Activated CD4-positive, alpha-beta T cell treated with anti-CD3 and anti-CD28 coated beads for 36 hours (primary cell): ENCODE data around the gene MRPL10. TPM values are rescaled to one million over a fixed set of nuclear protein-coding genes. Genes with fewer than 3 reads are reported as not detected.

Experiments
- ATAC-seq: fragments of 200-7000 bp; cut with Tn5 transposase; one replicate; pipeline ENCODE4 v1.10.0; 2021; ENCODE audit warnings: mild to moderate bottlenecking, moderate library complexity
- CTCF ChIA-PET: fragments of 350-600 bp; sonication (Branson Sonifier 250); formaldehyde crosslinking; loops from one replicate; lab custom pipeline; 2021; ENCODE audit warnings: antibody characterized with exemption; lab: Charles Lee
- POLR2A ChIA-PET: fragments of 350-600 bp; sonication (Branson Sonifier 250); formaldehyde crosslinking; loops from one replicate; lab custom pipeline; 2021; ENCODE audit warnings: antibody characterized with exemption, inconsistent platforms; lab: Charles Lee
- DNase-seq: peaks from one replicate; pipeline ENCODE4 v3.0.0-alpha.2; 2020
- H3K27ac Mint-ChIP-seq: one replicate; pipeline ENCODE4 v1.8.0; 2021; ENCODE audit warnings: mixed read lengths
- H3K27me3 Mint-ChIP-seq: one replicate; pipeline ENCODE4 v1.8.0; 2021; ENCODE audit warnings: mixed read lengths
- H3K36me3 Mint-ChIP-seq: one replicate; pipeline ENCODE4 v1.8.0; 2021; ENCODE audit warnings: low read depth, mixed read lengths
- H3K4me1 Mint-ChIP-seq: one replicate; pipeline ENCODE4 v1.8.0; 2021; ENCODE audit warnings: mixed read lengths
- H3K4me3 Mint-ChIP-seq: one replicate; pipeline ENCODE4 v1.8.0; 2021; ENCODE audit warnings: mild to moderate bottlenecking, moderate library complexity, mixed read lengths
- H3K9me3 Mint-ChIP-seq: one replicate; pipeline ENCODE4 v1.8.0; 2021; ENCODE audit warnings: low read depth, mixed read lengths
- intact Hi-C, 2 experiments: fragments of 100-400 bp; cut with DNase I in 1 of 2; cut with micrococcal nuclease in 1 of 2; formaldehyde crosslinking; loops; one replicate each; pipeline versions ENCODE4 v1.14.2 to v1.15.1; 2022 to 2024; cut with DNase I, micrococcal nuclease
- total RNA-seq, 2 experiments: library from RNA; stranded (reverse); gene quantifications; one replicate each; pipeline ENCODE4 v1.2.3, GENCODE V29; 2021

MRPL10 gene
- total RNA-seq, 2 experiments from 2014 or later, result 66.9 to 70.9 TPM

DNA sequence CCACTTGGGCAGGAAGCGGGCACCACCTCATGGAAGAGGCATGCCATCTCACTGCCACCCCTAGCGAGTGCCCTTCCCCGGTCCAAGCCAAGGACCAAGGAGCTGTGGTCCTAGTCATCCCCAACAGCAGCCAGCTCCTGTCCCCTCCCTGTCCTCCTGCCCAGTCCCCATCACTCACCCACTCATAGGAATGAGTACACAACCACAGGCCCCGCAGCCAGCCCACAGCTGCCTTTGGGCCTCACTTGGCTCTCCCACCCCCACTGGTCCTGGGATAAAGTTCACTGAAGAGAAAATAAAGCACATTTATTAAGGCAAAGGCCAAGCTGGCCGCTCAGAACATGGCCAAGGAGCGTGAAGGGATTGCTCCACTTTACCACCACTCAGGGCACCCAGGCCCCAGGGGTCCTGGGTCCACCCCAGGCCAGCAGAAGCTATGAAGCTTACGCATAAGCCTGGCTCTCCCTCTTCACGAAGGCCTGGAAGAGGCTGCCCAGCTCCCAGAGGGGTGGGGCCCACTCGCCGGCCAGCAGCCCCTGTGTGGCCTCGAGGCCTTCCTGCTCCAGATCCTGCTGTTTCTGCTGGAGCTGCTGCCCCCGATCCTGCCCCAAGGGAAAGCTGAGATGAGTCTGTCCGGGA is 6.2 kb upstream of the MRPL10 start:
- CTCF ChIA-PET, result interaction anchor here (0.8 to 1.2 kb wide), 4 partner anchors 49 to 134 kb away, joined by 3 to 5 read pairs (median 4); partner anchors contain the start of gene CDK5RAP3
- intact Hi-C loops, result no loop called here
- DNase-seq (no peak), ATAC-seq (no peak)
- Mint-ChIP-seq H3K4me1 (peaks cover 44% of the 10 kb centered on the region), H3K27me3 (no peaks in the 10 kb centered on the region), H3K4me3 (no peak overlapping the region), H3K27ac (no peak overlapping the region), H3K9me3 (no peaks in the 10 kb centered on the region), H3K36me3 (peaks cover 1% of the 10 kb centered on the region)
- POLR2A ChIA-PET, result interaction anchor here (0.8 kb wide), 1 partner anchor 104 kb away, joined by 3 read pairs; the partner anchor contains the start of gene PNPO

DNA sequence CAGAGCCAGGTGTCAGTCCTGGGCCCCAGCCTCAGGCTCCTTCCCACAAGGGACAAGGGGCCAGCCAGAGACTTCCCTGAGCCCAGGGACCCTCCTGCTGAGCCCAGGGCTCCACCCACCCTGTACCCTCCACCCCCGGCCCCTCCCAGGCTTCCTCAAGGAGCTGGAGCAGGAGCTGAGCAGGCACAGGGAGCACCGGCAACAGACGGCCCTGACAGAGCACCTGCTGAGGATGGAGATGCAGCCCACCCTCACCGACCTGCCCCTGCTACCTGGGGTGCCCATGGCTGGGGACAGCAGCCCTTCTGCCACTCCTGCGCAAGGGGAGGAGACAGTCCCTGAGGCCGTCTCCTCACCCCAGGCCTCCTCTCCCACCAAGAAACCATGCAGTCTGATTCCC is 5.3 kb upstream of the MRPL10 start:
- intact Hi-C loops, result no loop called here
- DNase-seq (no peak), ATAC-seq (no peak)
- POLR2A ChIA-PET, result interaction anchor here (0.8 kb wide), 1 partner anchor 105 kb away, joined by 3 read pairs; the partner anchor contains the start of gene PNPO
- Mint-ChIP-seq H3K27ac (no peak overlapping the region), H3K27me3 (no peaks in the 10 kb centered on the region), H3K4me1 (peaks cover 43% of the 10 kb centered on the region), H3K9me3 (no peaks in the 10 kb centered on the region), H3K4me3 (no peak overlapping the region), H3K36me3 (peaks cover 1% of the 10 kb centered on the region)
- CTCF ChIA-PET, result interaction anchor here (0.7 to 1.0 kb wide), 2 partner anchors 38 to 135 kb away, joined by 3 to 5 read pairs; partner anchors contain the start of gene CDK5RAP3

DNA sequence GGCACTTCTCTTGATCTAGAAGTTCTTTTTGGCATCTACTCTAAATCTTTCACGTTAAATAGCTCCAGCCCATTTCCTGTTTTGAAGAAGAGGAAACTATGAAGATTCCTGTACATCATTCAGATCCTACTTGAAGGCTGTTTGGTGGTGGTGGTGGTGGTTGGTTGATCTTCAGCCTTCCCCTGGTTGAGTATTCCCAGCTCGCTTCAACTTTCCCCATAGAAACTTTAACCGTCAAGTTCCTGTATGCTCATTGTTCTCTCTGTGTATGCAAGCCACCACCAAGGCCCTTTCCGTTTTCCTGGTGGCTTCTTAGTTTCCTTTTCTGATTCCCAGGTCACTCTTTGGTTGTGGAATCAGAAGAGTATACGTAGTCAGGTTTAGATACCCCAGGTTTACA is 3.4 kb upstream of the MRPL10 start:
- no peaks in the 10 kb centered on the region for H3K27me3 Mint-ChIP-seq
- H3K9me3 Mint-ChIP-seq, result no peaks in the 10 kb centered on the region
- DNase-seq, result no peak
- peaks cover 1% of the 10 kb centered on the region for H3K36me3 Mint-ChIP-seq
- peak overlapping the region; percentile 49 for H3K27ac Mint-ChIP-seq
- ChIA-PET CTCF (interaction anchor here (1.5 kb wide), 1 partner anchor 10 kb away, joined by 3 read pairs; no protein-coding TSS in a partner anchor), POLR2A (no interaction called here)
- ATAC-seq, result no peak
- peaks cover 46% of the 10 kb centered on the region for H3K4me1 Mint-ChIP-seq
- H3K4me3 Mint-ChIP-seq, result no peak overlapping the region
- intact Hi-C loops, result no loop called here

- H3K4me3 Mint-ChIP-seq, result peak overlapping the region; percentile 88
- no peaks in the 10 kb centered on the region for H3K9me3 Mint-ChIP-seq
- ATAC-seq (peak; percentile 4), DNase-seq (no peak)
- H3K27me3 Mint-ChIP-seq, result no peaks in the 10 kb centered on the region
- POLR2A ChIA-PET, result interaction anchor here (0.5 to 0.7 kb wide), 3 partner anchors 10 to 729 kb away, joined by 3 to 7 read pairs (median 3); partner anchors contain the start of gene OSBPL7
- CTCF ChIA-PET, result interaction anchor here (0.6 to 2.0 kb wide), 11 partner anchors 9 to 891 kb away, joined by 3 to 8 read pairs (median 4); partner anchors contain the start of genes SCRN2 and SP2
- intact Hi-C loops, result loop anchor here (1.0 to 2.0 kb wide), 6 partner anchors 9 to 183 kb away; partner anchors contain the start of genes SCRN2 (in 2 of the 2), CDK5RAP3 (in 1 of the 2), KPNB1 (in 1 of the 2) and PNPO (in 1 of the 2)
- peaks cover 13% of the 10 kb centered on the region for H3K36me3 Mint-ChIP-seq
- peaks cover 57% of the 10 kb centered on the region for H3K4me1 Mint-ChIP-seq
- peak overlapping the region; percentile 88 for H3K27ac Mint-ChIP-seq
Observed at GRCh38 chr17:47831934-47832327, 590 bp upstream of the MRPL10 start.

- peaks cover 52% of the 10 kb centered on the region for H3K4me1 Mint-ChIP-seq
- peak overlapping the region; percentile 88 for H3K27ac Mint-ChIP-seq
- no peak for DNase-seq
- POLR2A ChIA-PET, result interaction anchor here (1.1 kb wide), 1 partner anchor 65 kb away, joined by 5 read pairs; no protein-coding TSS in a partner anchor
- ATAC-seq, result no peak
- intact Hi-C loops, result loop anchor here (1.0 to 2.0 kb wide), 6 partner anchors 11 to 181 kb away; partner anchors contain the start of genes SCRN2 (in 2 of the 2), CDK5RAP3 (in 1 of the 2), KPNB1 (in 1 of the 2) and PNPO (in 1 of the 2)
- peaks cover 22% of the 10 kb centered on the region for H3K36me3 Mint-ChIP-seq
- H3K27me3 Mint-ChIP-seq, result no peaks in the 10 kb centered on the region
- H3K4me3 Mint-ChIP-seq, result peak overlapping the region; percentile 88
- no peaks in the 10 kb centered on the region for H3K9me3 Mint-ChIP-seq
- CTCF ChIA-PET, result interaction anchor here (0.8 to 2.0 kb wide), 7 partner anchors 11 to 138 kb away, joined by 3 to 8 read pairs (median 3); partner anchors contain the start of gene SCRN2
Observed at GRCh38 chr17:47830396-47831002, 842 bp downstream of the MRPL10 start.

DNA sequence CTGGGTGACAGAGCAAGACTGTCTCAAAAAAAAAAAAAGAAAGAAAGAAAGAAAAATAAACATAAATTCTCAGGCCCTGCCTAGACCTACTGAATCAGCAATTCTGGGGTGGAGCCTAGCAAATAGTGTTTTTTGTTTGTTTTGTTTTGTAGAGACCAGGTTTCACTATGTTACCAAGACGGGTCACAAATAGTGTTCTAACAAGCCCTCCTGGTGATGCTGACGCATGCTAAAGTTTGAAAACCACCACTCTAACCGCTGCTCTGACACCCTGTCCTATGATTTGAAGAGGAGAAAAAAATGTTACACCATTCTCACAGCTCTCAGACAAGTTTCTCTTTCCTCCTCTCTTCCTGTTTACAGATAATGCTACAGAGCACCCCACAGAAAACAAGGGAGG is 1.5 kb downstream of the MRPL10 start:
- ATAC-seq, result peak; percentile 8
- H3K4me3 Mint-ChIP-seq, result peak overlapping the region; percentile 88
- CTCF ChIA-PET, result interaction anchor here (0.7 to 1.6 kb wide), 3 partner anchors 13 to 60 kb away, joined by 3 to 5 read pairs (median 3); no protein-coding TSS in a partner anchor

DNA sequence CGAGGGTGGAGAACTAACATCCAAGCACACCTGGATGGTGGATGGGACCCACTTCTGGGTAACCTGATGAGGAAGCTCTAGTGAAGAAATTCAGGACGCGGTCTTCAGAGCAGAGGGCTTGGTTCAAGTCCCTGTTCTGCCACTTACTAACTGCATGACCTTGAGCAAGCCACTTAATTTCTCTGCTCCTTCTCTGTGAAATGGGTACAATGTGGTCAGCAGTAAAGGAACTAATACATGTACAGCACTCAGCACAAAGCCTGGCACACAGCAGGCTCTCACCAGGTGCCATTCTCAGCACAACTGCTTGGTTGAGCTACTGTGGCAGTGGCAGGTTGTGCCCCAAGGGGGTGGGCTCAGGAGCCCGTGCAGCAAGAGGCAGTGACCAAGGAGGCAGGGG is 7.8 kb downstream of the MRPL10 start:
- Mint-ChIP-seq H3K4me3 (no peak overlapping the region), H3K9me3 (no peaks in the 10 kb centered on the region), H3K36me3 (peaks cover 34% of the 10 kb centered on the region), H3K27me3 (no peaks in the 10 kb centered on the region), H3K27ac (no peak overlapping the region), H3K4me1 (peaks cover 23% of the 10 kb centered on the region)
- ChIA-PET CTCF (interaction anchor here (0.7 kb wide), 1 partner anchor 135 kb away, joined by 3 read pairs; no protein-coding TSS in a partner anchor), POLR2A (no interaction called here)
- ATAC-seq, result no peak
- intact Hi-C loops, result no loop called here
- DNase-seq, result no peak

More for the DNA sequence above, 1.5 kb downstream of the MRPL10 start:
- no peaks in the 10 kb centered on the region for H3K9me3 Mint-ChIP-seq
- intact Hi-C loops, result loop anchor here in 1 of 2 experiments (2.0 kb wide), 1 partner anchor 141 kb away; the partner anchor contains the start of gene CDK5RAP3
- peak overlapping the region; percentile 61 for H3K27ac Mint-ChIP-seq
- H3K4me1 Mint-ChIP-seq, result peaks cover 47% of the 10 kb centered on the region
- no peak for DNase-seq
- H3K36me3 Mint-ChIP-seq, result peaks cover 25% of the 10 kb centered on the region
- POLR2A ChIA-PET, result interaction anchor here (0.6 kb wide), 1 partner anchor 62 kb away, joined by 4 read pairs; no protein-coding TSS in a partner anchor
- H3K27me3 Mint-ChIP-seq, result no peaks in the 10 kb centered on the region

DNA sequence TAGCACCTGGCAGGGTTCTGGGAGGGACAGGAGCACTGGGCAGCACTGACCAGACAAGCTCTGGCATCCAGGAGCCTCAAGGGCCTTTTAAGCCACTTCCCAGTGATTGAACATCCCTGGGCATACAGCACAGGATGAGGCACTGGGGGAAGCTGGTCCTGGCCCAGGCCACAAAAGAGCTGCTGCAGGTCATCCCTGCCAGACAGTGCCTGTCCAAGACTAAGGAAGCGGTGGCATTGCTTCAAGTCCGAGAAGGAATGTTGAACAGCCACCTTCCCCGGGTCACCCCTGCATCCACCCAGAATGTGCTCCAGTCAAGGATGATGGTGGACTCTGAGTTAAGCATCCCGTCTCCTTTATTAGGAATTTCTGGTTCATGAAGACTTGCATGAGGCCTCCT is 8.6 kb downstream of the MRPL10 start:
- intact Hi-C loops, result no loop called here
- H3K4me1 Mint-ChIP-seq, result peaks cover 21% of the 10 kb centered on the region
- CTCF ChIA-PET, result interaction anchor here (1.0 to 1.4 kb wide), 2 partner anchors 18 to 21 kb away, joined by 4 read pairs; partner anchors contain the start of gene SCRN2
- H3K9me3 Mint-ChIP-seq, result no peaks in the 10 kb centered on the region
- POLR2A ChIA-PET, result interaction anchor here (2.0 kb wide), 1 partner anchor 9 kb away, joined by 7 read pairs; the partner anchor contains the start of genes LRRC46 and MRPL10
- no peak for DNase-seq
- peak overlapping the region; percentile 31 for H3K27ac Mint-ChIP-seq
- H3K4me3 Mint-ChIP-seq, result peak overlapping the region; percentile 92
- H3K36me3 Mint-ChIP-seq, result peaks cover 30% of the 10 kb centered on the region
- no peaks in the 10 kb centered on the region for H3K27me3 Mint-ChIP-seq
- no peak for ATAC-seq

DNA sequence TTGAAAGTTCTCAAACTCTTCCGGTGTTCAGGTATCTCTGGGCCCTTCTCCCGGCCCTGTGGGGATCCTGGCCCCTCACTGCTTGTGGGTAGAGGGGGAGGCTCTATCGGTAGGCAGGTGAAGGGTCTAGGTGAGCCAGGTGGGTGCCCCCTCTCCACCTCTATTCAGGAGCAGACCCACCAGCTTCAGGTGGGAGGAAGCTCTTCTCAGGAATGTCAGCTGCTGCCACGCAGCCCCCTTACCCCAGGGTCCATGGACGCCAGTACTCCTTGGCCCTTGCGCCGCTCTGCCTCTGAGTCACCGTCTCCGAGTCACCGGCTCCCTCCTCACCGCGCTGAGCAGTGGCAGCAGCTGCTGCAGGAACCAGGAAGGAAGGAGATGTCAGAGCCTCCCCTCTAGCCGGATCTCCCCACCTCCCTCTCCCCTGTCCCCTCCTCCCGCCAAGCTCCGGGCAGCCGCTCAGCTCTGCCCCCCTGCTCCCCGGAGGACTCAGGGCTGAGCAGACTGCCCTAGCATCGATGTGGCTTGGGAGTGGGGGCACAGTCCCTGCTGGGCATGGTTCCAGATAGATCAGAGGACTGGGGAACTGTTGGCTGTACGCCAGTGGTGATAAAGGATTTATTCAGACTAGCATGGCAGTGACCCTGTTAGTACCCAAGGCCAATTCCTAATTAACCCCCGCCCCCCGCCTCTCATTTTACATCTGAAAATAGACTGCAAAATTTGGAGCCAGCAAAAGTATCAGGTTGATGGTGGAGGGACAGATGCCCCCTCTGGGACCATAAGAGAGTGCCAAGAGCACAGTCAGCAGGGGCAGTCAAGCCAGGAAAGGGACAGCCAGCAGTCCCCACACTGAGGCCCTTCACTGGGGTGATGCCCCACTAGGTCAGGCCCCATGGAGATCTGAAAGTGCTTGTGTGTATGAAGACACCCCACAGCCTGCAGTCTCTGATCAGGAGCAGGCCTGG is 9.6 kb downstream of the MRPL10 start, which contains the start of gene OSBPL7:
Gene OSBPL7, minus strand, starts transcription at position 371 of the 968 bp plus-strand sequence. CDS start 1,516 bp downstream, outside the sequence.
- POLR2A ChIA-PET, result interaction anchor here (1.0 to 2.0 kb wide), 2 partner anchors 10 to 74 kb away, joined by 4 to 7 read pairs; partner anchors contain the start of genes LRRC46, MRPL10 and SP2
- intact Hi-C loops, result no loop called here
- Mint-ChIP-seq H3K27ac (peak within 1 kb of the TSS; percentile 71), H3K9me3 (no peaks in the 10 kb centered on the region), H3K27me3 (no peaks in the 10 kb centered on the region), H3K4me1 (peaks cover 21% of the 10 kb centered on the region), H3K4me3 (peak within 1 kb of the TSS; percentile 92), H3K36me3 (peaks cover 28% of the 10 kb centered on the region)
- peak; percentile 99 for ATAC-seq
- CTCF ChIA-PET, result interaction anchor here (0.7 to 1.4 kb wide), 5 partner anchors 19 to 173 kb away, joined by 3 to 4 read pairs (median 3); partner anchors contain the start of gene SCRN2
- peak; percentile 87 for DNase-seq

GRCh38 chr17:47821031-47821423 is 10.3 kb downstream of the MRPL10 start:
- Mint-ChIP-seq H3K36me3 (peaks cover 22% of the 10 kb centered on the region), H3K4me3 (peak overlapping the region; percentile 92), H3K27ac (peak overlapping the region; percentile 71), H3K27me3 (no peaks in the 10 kb centered on the region), H3K4me1 (peaks cover 21% of the 10 kb centered on the region), H3K9me3 (no peaks in the 10 kb centered on the region)
- DNase-seq (no peak), ATAC-seq (no peak)
- ChIA-PET POLR2A (interaction anchor here (1.0 to 2.0 kb wide), 2 partner anchors 10 to 75 kb away, joined by 4 to 7 read pairs; partner anchors contain the start of genes LRRC46, MRPL10 and SP2), CTCF (interaction anchor here (0.7 to 1.2 kb wide), 2 partner anchors 20 kb away, joined by 3 read pairs; partner anchors contain the start of gene SCRN2)
- intact Hi-C loops, result no loop called here
